Measurements from ENCODE around the gene ZNF816. TPM values are rescaled to one million over a fixed set of nuclear protein-coding genes. Genes with fewer than 3 reads are reported as not detected.
"Not testable (repeated sequence)": the region's sequence is repeated elsewhere in the genome, so short reads cannot be mapped to it uniquely, and the experiment has no call there.

Gene ZNF816
- total RNA-seq, 4 donors from 2014 or later, result 0.91 to 7.8 (median 6.2) TPM

DNA sequence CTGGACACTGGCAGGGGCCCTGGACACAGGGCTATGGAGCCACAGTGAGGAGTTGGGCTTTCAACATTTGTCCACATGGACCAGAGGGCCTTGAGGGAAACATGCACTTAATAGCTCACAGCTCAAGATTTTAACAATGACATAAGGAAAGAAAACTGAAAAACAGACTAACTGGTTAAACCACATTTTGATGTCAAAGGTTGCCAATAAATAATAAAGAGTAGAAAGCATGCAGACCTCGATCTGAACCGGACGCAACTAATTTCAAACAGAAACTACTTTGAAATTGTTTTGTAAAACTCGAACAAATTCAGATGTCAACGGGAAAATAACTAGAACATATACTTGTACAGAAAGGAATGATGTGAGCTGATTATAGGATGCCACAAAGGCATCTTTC is 23.9 kb downstream of the ZNF816 start:
- Histone ChIP-seq H3K36me3 (peaks cover 0 to 28% (median 0%) of the 10 kb centered on the region in 3 donors), H3K27me3 (no peaks in the 10 kb centered on the region), H3K27ac (peak overlapping the region in 2 of 4 donors; percentile 21 to 42), H3K9me3 (peaks cover 0 to 14% (median 0%) of the 10 kb centered on the region in 3 donors), H3K4me3 (no peak overlapping the region), H3K4me1 (peaks cover 4 to 45% (median 10%) of the 10 kb centered on the region in 3 donors)
- no peak for TF ChIP-seq POLR2A (IDR thresholded peaks at IDR 0.05)
- TF ChIP-seq, protein P1, sequence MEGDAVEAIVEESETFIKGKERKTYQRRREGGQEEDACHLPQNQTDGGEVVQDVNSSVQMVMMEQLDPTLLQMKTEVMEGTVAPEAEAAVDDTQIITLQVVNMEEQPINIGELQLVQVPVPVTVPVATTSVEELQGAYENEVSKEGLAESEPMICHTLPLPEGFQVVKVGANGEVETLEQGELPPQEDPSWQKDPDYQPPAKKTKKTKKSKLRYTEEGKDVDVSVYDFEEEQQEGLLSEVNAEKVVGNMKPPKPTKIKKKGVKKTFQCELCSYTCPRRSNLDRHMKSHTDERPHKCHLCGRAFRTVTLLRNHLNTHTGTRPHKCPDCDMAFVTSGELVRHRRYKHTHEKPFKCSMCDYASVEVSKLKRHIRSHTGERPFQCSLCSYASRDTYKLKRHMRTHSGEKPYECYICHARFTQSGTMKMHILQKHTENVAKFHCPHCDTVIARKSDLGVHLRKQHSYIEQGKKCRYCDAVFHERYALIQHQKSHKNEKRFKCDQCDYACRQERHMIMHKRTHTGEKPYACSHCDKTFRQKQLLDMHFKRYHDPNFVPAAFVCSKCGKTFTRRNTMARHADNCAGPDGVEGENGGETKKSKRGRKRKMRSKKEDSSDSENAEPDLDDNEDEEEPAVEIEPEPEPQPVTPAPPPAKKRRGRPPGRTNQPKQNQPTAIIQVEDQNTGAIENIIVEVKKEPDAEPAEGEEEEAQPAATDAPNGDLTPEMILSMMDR (IDR thresholded peaks at IDR 0.05), result no peak
- WGBS, 2 donors, result 29% methylated on average over 5 of the region's 5 CpGs
- intact Hi-C loops (cut with DNase I), result no loop called here
- no peak for DNase-seq

DNA sequence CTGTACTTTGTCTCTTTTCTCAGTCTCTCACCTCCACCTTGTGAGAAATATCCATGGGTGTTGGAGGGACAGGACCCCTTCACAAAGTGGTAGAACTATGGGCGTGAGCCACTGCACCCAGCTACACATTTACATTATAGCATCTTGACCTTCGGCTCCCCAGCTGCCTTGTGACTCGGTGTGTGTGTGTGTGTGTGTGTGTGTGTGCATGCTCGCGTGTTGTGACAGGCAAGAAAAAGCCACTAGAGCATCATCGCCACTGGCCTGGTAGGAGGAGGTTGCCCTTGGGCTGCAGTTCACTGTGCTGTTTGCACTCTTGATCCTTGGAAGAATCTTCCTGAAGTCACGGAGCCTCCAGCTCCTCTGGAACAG is 25.7 kb downstream of the ZNF816 start:
- 76 to 81% methylated on average over 6 to 7 of the region's 7 CpGs for WGBS, 2 donors
- DNase-seq, result no peak

DNA sequence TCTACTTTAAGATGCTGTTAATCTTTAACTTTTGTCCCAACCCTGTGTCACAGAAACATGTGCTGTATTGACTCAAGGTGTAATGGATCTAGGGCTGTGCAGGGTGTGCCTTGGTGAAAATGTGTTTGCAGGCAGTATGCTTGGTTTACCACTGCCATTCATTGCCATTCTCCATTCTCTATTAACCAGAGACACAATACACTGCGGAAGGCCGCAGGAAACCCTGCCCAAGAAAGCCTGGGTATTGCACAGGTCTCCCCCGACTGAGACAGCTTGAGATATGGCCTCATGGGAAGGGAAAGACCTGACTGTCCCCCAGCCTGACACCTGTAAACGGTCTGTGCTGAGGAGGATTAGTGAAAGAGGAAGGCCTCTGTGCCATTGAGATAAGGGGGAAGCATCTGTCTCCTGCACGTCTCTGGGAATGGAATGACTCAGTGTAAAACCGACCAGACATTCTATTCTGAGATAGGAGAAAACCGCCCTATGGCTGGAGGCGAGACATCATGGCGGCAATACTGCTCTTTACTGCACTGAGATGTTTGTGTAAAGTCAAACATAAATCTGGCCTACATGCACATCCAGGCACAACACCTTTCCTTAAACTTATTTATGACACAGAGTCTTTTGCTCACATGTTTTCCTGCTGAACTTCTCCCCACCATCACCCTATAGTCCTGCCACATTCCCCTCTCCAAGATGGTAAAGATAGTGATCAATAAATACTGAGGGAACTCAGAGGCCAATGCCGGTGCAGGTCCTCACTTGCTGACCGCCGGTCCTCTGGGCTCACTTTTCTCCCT is 26.3 kb downstream of the ZNF816 start:
- no peaks in the 10 kb centered on the region for H3K27me3 ChIP-seq
- peaks cover 0 to 11% (median 0%) of the 10 kb centered on the region in 3 donors for H3K9me3 ChIP-seq
- DNase-seq, result no peak
- H3K27ac ChIP-seq, result no peak overlapping the region
- no peak overlapping the region for H3K4me3 ChIP-seq
- peaks cover 1 to 27% (median 5%) of the 10 kb centered on the region in 3 donors for H3K4me1 ChIP-seq
- peaks cover 0 to 28% (median 0%) of the 10 kb centered on the region in 3 donors for H3K36me3 ChIP-seq
- TF ChIP-seq, protein P1 (IDR thresholded peaks at IDR 0.05), result no peak
- TF ChIP-seq POLR2A (IDR thresholded peaks at IDR 0.05), result no peak
- intact Hi-C loops (cut with DNase I), result no loop called here
- WGBS, 2 donors, result 69 to 77% methylated on average over 11 to 12 of the region's 12 CpGs

More for the DNA sequence above, 25.7 kb downstream of the ZNF816 start:
- Histone ChIP-seq H3K36me3 (peaks cover 0 to 28% (median 0%) of the 10 kb centered on the region in 3 donors), H3K27me3 (no peaks in the 10 kb centered on the region), H3K9me3 (peaks cover 0 to 11% (median 0%) of the 10 kb centered on the region in 3 donors), H3K27ac (no peak overlapping the region), H3K4me3 (no peak overlapping the region), H3K4me1 (peaks cover 4 to 33% (median 6%) of the 10 kb centered on the region in 3 donors)
- TF ChIP-seq, protein P1 (IDR thresholded peaks at IDR 0.05), result no peak
- TF ChIP-seq POLR2A (IDR thresholded peaks at IDR 0.05), result no peak
- intact Hi-C loops (cut with DNase I), result no loop called here

DNA sequence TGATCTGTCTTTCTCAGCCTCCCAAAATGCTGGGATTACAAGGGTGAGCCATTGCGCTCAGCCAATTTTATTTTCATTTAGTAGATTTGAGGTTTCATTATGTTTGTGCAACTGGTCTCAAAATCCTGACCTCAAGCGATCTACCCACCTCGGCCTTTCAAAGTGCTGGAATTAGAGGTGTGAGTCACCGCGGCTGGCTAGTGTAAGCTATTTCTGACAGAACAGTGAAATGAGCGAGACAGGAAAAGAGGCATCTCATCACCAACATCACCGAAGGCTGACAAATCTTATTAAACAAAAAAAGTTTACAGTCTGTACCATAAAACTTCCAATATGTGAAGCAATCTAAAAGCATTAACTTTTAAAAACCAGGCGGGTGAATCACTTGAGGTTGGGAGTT is 27.2 kb downstream of the ZNF816 start:
- H3K27ac ChIP-seq, result no peak overlapping the region
- DNase-seq, result no peak

DNA sequence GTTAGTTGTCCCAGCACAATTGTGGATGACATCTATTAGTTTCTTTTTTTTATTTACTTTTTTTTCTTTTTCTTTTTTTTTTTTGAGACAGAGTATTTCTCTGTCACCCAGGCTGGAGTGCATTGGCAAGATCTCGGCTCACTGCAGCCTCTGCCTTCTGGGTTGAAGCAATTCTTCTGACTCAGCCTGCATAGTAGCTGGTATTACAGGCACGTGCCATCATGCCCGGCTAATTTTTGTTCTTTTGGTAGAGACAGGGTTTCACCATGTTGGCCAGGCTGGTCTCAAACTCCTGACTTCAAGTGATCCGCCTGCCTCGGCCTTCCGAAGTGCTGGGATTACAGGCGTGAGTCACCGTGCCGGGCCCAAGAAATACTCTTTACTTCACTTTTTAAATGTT is 38.0 kb downstream of the ZNF816 start:
- Histone ChIP-seq H3K36me3 (peaks cover 0 to 32% (median 9%) of the 10 kb centered on the region in 3 donors), H3K27ac (peak overlapping the region in 3 of 4 donors; percentile 86 to 92 (median 88)), H3K4me1 (peaks cover 9 to 26% (median 12%) of the 10 kb centered on the region in 3 donors)
- DNase-seq; H3K27me3 ChIP-seq; H3K4me3 ChIP-seq; H3K9me3 ChIP-seq; intact Hi-C loops (cut with DNase I): not testable (repeated sequence)
- 52 to 63% methylated on average over 9 of the region's 9 CpGs for WGBS, 2 donors

More for the DNA sequence above, 27.2 kb downstream of the ZNF816 start:
- Histone ChIP-seq H3K9me3 (peaks cover 0 to 11% (median 0%) of the 10 kb centered on the region in 3 donors), H3K27me3 (no peaks in the 10 kb centered on the region), H3K4me1 (peaks cover 0 to 20% (median 4%) of the 10 kb centered on the region in 3 donors), H3K4me3 (no peak overlapping the region), H3K36me3 (peaks cover 0 to 34% (median 0%) of the 10 kb centered on the region in 3 donors)
- 64 to 82% methylated on average over 8 of the region's 8 CpGs for WGBS, 2 donors
- intact Hi-C loops (cut with DNase I), result no loop called here
- TF ChIP-seq POLR2A (IDR thresholded peaks at IDR 0.05), result no peak
- TF ChIP-seq, protein P1 (IDR thresholded peaks at IDR 0.05), result no peak

Measured in esophagus squamous epithelium (tissue), 5 donors.